Hematopoietic multipotent progenitor cell treated with erythropoietin and hydrocortisone succinate and interleukin-3 and kit ligand, for 15 days (in vitro differentiated cells): ENCODE results near the gene LONP2.
"Not testable (repeated sequence)": the region's sequence is repeated elsewhere in the genome, so short reads cannot be mapped to it uniquely, and the experiment has no call there.

Experiments
- DNase-seq: peaks from one replicate; pipeline ENCODE4 v3.0.0-alpha.2; 2015; ENCODE audit warnings: low spot score

Gene LONP2

DNA sequence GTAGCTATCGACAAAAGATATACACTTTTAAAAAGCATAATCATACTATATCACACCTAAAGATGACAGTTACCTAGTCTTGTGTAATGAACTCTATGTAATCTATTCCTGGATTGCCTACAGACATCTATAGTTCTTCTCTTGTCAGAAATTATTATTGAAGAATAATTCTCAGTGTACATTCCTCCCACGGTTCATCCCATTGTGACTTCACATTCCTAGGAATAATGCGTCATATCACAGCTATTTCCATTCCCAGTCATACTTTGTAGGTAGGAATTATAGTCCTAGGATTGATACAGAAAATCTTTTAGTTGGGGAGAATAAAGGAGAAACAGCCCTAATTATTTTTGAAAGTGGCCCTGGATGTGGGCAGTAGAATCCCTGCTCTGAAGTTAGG lies 47.2 kb downstream of the LONP2 start:
- DNase-seq: no peak

DNA sequence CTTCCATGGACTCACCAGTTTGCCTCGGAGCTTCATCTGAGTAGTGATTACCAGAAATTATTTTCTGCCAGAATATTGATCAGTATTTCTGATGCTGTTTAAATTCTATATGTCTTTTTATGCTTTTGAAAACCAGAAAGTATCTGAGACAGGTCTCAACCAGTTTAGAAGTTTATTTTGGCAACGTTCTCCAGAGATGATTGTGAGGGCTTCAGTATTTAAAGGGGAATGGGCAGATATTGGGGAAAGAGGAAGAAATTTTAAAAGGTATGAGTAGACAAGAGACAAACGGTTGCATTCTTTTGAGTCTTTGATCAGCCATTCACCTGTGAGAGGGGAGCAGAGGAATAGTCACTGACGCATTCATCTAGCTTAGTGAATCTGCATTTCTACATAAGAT lies 47.7 kb downstream of the LONP2 start:
- no peak for DNase-seq

DNA sequence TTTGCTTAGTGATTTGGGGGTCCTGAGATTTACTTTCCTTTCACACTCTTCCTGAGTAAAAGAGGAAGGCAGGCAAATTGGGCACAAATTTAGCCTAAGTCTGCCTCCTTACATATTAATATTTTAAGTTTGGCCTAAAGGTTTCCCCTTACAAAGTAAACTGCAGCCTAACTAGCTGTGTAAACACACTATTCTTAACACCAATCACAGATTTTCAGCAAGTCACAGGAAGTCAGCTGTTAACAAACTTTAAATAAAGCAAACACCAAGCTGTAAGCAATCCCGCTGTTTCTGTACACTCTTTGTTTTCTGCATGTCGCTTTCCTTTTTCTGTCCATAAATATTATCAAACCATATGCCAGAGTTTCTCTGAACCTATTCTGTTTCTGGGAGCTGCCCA lies 48.4 kb downstream of the LONP2 start:
- DNase-seq: no peak

DNA sequence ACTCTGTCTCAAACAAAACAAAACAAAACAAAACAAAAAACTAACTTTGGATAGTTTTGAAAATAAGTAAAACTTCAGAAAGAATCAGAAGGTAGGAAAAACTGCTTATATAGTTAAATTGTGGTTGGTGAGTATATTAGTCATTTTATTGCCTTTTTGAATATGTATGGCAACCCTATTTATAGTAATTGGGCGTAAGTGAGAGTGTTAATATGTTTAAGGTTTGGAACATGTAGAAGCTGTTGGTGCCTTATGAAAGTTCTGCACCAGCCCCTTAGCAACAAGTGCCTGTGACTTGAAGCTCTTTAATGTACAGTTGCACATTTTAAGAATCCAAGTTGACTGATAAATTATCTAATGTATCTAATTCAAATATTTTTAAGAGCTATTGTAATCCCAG lies 50.6 kb downstream of the LONP2 start:
- DNase-seq: no peak

DNA sequence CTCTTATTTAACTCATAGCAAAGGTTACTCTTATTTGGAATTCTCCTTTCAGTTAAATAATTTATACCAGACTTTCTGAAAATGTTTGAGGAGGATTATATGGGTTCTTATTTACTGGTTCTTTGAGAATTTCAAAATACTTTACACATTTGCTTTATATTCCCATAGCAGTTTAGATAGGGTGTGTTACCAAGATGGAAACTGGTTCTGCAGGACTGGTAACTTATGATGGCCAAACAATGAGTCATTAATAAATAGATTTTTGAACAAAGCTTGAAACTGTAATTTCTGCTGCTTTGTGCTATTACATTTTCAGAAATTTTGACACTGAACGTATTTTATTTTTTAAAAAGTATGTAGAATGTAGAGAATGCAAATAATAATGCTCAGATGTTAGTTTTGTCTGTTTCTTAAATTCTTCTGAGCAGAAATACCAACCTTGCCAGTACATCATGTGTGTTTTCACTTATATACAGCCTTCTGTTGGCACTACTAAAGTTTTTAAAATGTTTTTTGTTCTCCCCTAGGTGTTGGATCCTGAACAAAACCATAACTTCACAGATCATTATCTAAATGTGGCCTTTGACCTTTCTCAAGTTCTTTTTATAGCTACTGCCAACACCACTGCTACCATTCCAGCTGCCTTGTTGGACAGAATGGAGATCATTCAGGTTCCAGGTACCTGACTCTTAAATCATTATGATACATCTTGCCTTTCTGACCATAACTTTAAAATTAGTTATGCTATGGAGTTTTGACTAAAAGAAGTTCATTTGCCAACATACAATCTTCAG lies 51.6 kb downstream of the LONP2 start:
- no peak for DNase-seq

DNA sequence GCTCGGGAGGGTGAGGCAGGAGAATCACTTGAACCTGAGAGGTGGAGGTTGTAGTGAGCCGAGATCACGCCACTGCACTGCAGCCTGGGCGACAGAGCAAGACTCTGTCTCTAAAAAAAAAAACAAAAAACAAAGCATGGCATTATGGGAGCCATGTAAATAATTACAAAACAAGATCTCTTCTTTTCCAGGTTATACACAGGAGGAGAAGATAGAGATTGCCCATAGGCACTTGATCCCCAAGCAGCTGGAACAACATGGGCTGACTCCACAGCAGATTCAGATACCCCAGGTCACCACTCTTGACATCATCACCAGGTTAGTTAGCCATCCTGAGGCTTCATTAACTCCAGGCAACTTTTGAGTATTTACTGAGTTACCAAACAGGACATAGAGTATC lies 55.4 kb downstream of the LONP2 start:
- no peak for DNase-seq

DNA sequence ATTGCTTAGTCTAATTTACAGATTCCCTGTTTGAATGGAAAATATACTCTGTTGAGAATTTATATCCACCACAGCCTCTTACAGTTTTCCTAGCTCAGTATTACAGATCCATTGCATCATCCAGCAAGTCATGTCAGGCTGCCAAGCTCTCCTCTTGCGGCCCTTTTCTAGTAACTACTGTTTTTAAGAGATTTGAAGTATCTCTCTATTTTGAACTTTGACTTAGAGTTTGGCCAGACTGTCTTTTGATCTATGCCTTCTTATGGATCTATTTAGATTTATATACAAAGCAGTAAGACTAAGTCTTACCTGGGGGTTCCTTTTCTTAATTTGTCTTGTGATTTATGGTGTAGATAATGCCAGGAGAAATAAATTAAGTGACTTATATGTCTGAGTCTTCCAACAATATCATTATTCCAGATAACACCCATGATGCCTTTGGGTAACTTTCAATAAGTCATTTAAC lies 56.3 kb downstream of the LONP2 start:
- DNase-seq: peak; percentile 36

DNA sequence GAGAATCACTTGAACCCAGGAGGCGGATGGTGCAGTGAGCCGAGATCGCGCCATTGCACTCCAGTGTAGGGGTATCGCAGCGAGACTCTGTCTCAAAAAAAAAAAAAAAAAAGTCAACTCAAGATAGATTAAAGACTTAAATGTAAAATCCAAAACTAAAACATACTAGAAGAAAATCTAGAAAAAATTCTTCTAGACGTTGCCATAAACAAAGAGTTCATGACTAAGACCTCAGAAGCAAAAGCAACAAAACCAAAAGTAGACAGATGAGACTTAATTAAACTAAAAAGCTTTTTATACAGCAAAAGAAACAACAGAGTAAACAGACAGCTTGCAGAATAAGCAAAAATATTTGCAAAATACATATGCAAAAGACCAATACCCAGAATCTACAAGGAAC lies 64.4 kb downstream of the LONP2 start:
- no peak for DNase-seq

DNA sequence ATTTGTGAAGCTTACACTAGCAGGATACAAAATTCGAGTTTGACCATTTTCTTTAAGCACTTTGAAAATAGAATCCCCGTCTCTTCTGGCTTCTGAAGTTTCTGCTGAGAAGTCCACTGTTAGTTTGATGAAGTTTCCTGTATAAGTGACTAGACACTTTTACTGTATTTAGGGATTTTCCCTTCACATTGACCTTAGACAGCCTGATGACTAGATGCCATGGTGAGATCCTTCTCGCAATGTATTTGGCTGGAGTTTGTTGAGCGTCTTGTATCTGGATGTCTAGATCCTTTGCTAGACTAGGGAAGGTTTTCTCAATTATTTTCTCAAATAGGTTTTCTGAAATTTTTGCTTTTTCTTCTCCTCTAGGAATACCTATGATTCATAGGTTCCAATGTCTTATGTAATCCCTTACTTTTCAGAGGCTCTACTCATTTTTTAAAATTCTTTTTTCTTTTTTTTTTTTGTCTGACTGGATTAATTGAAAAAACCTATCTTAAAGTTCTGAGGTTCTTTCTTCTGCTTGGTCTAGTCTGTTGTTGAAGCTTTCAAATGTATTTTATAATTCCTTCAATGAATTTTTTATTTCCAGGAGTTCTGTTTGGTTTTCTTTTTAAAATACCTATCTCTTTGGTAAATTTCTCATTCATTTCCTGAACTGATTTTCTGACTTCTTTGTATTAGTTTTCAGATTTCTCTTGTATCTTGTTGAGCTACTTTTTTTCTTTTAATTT lies 67.0 kb downstream of the LONP2 start:
- no peak for DNase-seq

DNA sequence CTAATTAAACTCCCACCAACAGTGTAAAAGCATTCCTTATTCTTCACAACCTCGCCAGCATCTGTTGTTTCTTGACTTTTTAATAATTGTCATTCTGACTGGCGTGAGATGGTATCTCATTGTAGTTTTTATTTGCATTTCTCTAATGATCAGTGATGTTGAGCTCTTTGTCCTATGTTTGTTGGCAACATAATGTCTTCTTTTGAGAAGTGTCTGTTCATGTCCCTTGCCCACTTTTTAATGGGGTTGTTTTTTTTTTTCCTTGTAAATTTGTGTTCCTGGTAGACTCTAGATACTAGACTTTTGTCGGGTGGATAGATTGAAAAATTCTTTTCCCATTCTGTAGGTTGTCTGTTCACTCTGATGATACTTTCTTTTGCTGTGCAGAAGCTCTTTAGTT lies 69.8 kb downstream of the LONP2 start:
- not testable (repeated sequence) for DNase-seq

DNA sequence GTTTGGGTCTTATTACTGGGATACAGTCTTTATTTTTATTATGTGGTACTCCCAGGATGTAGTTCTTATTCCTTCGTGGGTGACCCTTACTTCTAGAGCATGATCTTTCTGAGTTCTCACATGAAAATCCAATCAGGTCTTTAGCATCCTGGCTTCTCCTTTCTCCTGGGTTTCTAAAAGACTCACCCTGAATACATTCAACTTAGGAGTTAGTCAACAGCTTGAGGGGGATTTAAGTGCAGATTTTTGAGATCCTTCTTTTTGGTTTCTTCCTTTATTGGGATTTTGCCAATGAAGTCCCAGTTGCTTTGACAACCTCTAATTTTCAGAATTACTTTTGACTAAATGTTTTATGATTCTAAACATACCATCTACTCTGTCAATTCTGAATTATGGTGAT lies 72.9 kb downstream of the LONP2 start:
- DNase-seq: no peak

DNA sequence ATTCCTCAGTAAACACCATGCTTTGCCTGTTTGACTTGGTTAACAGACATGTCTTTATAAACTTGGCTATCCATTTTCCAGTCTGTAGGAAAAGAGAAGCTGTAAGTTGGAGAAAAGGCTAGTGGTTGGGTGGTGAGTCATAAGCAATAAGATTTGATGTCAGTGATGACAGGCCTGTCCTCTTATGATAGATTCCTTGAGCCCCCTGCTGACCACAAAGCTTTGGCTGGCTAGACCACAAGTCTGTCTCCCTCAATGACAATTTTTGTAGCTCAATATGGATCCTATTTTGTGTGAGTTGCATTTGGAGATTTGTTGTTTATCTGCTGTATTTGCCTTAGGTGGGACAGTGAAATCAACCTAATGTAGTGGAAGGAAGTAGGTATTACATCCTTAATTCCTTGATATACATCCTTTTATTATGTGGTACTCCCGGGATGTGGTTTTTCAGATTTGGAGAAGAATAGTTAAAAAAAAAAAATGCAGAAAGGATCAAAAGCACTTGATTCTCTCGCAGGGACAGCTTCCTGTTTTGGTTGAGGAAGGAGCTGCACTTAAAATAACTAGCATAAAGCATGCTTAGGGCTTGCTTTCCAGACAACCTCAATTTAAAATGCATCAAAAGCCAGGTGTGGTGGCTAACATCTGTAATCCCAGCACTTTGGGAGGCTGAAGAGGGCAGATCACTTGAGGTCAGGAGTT lies 73.7 kb downstream of the LONP2 start:
- DNase-seq: no peak

DNA sequence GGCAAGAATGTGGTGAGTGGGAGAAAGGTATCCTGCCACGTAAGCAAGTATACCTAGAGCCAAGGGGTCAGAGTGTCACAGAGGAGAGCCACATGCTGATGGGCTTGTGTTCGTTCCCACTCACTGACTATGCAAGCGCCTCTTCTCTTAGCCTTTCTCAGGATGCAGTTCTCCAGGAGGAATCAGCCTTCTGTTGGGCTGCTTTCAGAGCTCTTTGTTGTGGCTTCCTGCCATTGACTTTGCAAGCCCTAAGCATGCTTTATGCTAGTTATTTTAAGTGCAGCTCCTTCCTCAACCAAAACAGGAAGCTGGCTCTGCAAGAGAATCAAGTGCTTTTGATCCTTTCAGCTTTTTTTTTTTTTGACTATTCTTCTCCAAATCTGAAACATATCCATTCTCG lies 74.5 kb downstream of the LONP2 start:
- no peak for DNase-seq

DNA sequence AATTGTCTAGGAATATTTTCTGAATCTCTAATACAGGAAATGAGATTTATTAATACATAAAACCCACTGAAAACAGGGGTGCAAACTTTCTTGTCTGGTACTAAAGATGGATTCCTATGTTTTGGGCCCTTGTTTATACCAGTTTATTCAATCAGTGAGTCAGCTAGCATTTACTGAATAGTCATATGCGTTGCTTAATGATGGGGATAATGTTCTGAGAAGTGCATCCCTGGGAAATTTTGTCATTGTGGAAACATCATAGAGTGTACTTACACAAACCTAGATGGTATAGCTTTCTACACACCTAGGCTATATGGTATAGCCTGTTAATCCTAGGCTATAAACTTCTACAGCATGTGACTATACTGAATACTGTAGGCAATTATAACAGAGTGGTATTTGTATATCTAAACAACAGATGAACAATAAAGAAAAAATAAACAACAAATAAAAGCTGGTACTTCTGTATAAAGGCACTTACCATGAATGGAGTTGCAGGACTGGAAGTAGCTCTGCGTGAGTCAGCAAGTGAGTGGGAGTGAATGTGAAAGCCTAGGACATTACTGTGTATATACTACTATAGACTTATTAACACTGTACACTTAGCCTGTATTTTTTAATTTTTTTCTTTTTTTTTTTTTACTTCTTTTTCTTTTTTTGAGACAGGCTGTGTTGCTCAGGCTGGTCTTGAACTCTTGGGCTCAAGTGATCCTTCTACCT lies 77.4 kb downstream of the LONP2 start:
- no peak for DNase-seq

DNA sequence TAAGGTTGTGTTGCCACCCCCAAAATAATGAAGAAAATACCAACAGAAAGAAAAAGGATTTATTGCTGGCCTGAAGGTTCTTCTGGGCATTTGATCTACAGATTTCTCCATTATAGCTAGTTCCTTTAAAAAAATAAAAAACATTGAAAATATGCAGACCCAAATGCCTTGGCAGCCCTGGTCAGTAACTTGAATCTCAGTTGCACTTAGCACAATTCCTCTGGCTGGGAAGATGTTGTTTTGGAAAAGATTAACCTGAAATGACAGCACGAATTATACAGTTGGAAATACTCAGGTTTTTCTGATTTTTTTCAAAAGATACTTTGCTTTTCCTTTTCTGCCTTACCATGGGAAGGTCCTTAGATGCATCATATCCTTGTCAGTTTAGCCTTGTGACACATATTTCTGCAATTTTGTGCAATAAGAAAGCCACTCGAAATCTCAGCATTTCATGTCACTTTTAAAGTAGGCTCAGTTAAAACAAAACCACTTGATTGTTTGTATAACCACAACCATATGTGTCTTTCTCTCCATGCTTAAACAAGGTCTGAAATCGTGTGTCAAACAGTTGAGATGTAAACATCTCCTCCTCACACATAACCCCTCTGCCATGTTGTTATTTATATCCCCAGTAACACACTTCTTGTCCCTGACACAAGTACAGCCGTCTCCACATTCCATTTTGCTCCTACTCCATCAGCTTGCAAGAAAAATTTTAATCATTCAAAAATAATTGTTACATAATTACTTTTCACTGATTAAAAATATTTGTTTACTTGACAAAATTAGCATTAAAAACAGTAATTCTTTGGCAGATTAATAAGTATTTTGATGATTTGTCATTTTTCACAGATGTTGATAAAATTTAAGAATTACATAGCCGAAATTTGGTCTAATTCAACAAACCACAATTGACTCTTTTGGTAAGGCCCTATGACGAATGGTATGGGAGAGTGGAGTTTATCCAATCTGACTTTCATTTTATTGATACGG lies 80.0 kb downstream of the LONP2 start:
- no peak for DNase-seq

DNA sequence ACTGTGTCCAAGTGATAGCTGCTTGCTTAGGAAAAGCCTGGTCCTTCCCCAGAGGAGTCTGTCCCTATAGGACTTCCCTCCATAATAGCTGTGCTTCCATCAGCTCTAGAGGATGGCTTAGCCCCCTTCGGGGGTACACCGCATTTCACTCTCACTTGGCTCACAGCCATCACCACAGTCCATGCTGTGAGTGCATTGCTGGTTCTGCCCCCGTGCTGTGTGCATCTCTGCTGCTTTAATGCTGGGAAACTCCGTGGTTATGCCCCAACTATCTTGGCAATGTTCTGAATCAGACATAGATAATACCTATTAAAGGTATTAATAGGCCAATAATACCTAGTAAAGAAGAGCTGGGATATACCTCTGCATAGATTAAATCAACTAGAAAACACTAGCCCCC lies 82.8 kb downstream of the LONP2 start:
- no peak for DNase-seq

DNA sequence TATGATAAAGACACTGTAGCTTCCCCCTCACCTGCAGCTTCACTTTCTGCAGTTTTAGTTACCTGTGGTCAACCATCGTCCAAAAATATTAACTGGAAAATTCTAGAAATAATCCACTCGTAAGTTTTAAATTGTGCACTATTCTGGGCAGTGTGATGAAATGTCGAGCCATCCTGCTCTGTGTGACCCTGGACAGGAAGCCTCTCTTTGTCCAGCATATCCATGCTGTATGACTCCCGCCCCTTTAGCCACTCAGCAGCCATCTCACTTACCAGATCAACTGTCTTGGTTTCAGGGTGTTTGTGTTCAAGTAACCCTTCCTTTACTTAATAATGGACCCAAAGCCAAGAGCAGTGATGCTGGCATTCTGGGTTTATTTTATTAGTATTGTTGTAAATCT lies 85.0 kb downstream of the LONP2 start:
- DNase-seq: no peak

DNA sequence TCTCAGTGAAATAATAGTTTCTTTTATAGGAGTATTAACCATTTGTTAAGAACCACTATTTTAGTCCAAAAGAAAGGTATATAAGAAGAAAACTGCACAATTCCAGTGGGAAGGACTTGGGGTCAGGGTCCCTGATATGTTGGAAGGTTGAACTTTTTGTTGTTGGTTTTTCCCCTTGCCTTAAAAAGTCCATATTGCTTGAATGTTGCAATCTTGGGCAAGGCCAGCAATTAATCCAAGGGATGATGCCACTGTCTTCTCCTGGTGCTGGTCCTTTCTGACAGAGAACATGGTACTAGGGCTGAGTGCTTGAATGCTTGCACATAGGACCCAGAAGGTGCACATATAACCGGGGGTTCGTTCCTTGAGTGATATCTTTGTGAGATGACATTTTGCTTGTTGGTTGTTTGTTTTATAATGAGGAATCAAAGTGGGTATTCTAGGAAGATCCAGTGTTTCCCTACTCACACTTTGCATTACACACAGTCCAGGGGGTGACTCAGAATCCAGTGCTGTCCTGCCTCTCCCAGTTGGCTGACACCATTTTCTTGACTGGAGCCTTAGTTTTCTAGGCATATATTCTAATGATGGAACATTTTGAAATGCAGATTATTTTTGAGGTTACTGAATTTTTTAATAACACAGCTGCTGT lies 86.2 kb downstream of the LONP2 start:
- DNase-seq: no peak

DNA sequence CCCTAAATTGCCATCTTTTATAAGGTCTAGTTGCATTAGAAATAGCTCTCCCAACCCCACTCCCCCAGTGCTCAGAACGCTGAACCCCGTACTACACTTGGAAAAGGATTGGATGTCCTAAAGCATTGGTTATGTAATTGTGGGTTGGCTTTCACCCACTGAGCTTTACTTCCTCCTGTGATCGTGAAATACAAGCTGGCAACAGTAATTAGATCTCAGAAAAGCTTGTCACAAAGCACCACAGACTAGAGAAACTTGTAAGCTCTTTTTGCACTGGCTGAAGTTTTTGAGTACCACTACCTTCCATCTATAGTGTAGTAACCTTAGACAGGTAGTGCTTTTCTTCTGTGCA lies 86.7 kb downstream of the LONP2 start:
- DNase-seq: no peak

DNA sequence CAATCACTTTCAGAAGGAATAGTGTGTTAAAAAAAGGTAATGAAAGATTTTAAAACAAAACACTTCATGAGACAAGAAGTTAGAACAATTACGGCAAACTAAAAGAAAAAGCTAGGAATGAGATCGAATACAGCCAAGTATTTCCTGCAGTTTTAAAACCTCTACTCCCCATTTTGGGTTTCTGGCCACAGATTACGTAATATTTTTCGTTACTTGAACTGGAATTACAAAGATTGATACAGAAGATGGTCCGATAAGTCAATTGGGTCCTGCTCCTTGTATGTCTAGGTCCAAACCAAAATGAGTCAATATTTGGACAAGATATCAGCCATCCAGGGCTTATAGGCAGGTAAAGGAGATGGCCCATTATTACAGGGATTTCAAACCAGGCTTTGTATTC lies 88.9 kb downstream of the LONP2 start:
- no peak for DNase-seq

DNA sequence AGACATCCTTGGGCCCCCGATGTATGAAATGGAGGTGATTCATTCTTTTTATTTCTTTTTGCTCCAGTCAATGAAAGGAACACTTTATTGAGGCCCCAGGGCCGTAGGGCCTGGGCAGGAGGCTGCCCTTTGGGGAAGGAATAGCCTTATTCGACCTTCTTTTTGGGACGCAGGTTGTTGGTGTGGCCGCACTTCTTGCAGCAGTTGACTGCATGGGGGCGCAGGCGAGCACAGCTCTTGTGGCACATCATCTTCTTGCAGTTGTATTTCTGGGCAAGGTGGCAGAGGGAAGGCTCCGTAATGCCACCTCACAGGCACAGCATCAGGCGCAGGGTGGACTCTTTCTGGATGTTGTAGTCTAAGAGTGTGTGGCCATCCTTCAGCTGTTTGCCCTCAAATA lies 90.2 kb downstream of the LONP2 start:
- no peak for DNase-seq
